MM.1S (cell line): ENCODE measurements around the gene COX7A1.

Experiments
- DNase-seq: peaks from one replicate; pipeline ENCODE4 v3.0.0-alpha.2; 2015
- H2AFZ ChIP-seq: fragments of 300-600 bp; sonication (generic); 2 replicates; pipeline ENCODE4 v1.6.0; 2016; ENCODE audit warnings: antibody characterized with exemption, low read length
- H3F3A ChIP-seq: fragments of 300-600 bp; sonication (generic); 2 replicates; pipeline ENCODE4 v1.6.1; 2016; ENCODE audit warnings: mild to moderate bottlenecking, antibody characterized with exemption, low read length, moderate library complexity, mixed read lengths; ENCODE audit not compliant: insufficient read depth
- H3K27ac ChIP-seq: fragments of 300-600 bp; sonication (generic); 2 replicates; pipeline ENCODE4 v1.5.1; 2016; ENCODE audit warnings: mild to moderate bottlenecking, low read length
- H3K27me3 ChIP-seq: fragments of 300-600 bp; sonication (generic); replicated peaks from 2 replicates; pipeline ENCODE4 v1.6.0; 2016; ENCODE audit warnings: low read length; ENCODE audit not compliant: insufficient read depth
- H3K36me3 ChIP-seq: fragments of 300-600 bp; sonication (generic); replicated peaks from 2 replicates; pipeline ENCODE4 v1.6.1; 2016; ENCODE audit warnings: mild to moderate bottlenecking, low read length, mixed read lengths; ENCODE audit not compliant: insufficient read depth
- H3K4me1 ChIP-seq: fragments of 300-600 bp; sonication (generic); 2 replicates; pipeline ENCODE4 v1.6.1; 2016; ENCODE audit warnings: low read length, mixed read lengths
- H3K4me2 ChIP-seq: fragments of 300-600 bp; sonication (generic); 2 replicates; pipeline ENCODE4 v1.6.0; 2016; ENCODE audit warnings: low read depth, low read length
- H3K4me3 ChIP-seq: fragments of 300-600 bp; sonication (generic); 2 replicates; pipeline ENCODE4 v1.5.1; 2016; ENCODE audit warnings: low read length, mixed read lengths
- H3K79me2 ChIP-seq: fragments of 300-600 bp; sonication (generic); 2 replicates; pipeline ENCODE4 v1.6.1; 2016; ENCODE audit warnings: mixed run types, low read length, mixed read lengths
- H3K9ac ChIP-seq: fragments of 300-600 bp; sonication (generic); 2 replicates; pipeline ENCODE4 v1.6.1; 2016; ENCODE audit warnings: low read length, mixed read lengths
- H3K9me2 ChIP-seq: fragments of 300-600 bp; sonication (generic); replicated peaks from 2 replicates; pipeline ENCODE4 v1.6.1; 2016; ENCODE audit warnings: mild to moderate bottlenecking, low read length, mixed read lengths; ENCODE audit not compliant: insufficient read depth
- H3K9me3 ChIP-seq: fragments of 300-600 bp; sonication (generic); replicated peaks from 2 replicates; pipeline ENCODE4 v1.6.1; 2016; ENCODE audit warnings: mild to moderate bottlenecking, low read length, mixed read lengths; ENCODE audit not compliant: insufficient read depth
- H4K20me1 ChIP-seq: fragments of 300-600 bp; sonication (generic); 2 replicates; pipeline ENCODE4 v1.6.1; 2016; ENCODE audit warnings: mild to moderate bottlenecking, low read length, moderate library complexity, mixed read lengths; ENCODE audit not compliant: insufficient read depth
- CTCF ChIP-seq: fragments of 300-600 bp; sonication (generic); IDR thresholded peaks from 2 replicates; pipeline ENCODE4 v1.5.1; 2016; ENCODE audit warnings: antibody characterized with exemption, low read length, mixed read lengths
- EZH2 ChIP-seq: fragments of 300-600 bp; sonication (generic); optimal IDR thresholded peaks from 2 replicates; pipeline ENCODE3; 2017; ENCODE audit warnings: low read depth, mild to moderate bottlenecking, antibody characterized with exemption, low read length, mixed read lengths
- EZH2phosphoT487 ChIP-seq: fragments of 300-600 bp; sonication (generic); IDR thresholded peaks from 2 replicates; pipeline ENCODE4 v1.6.1; 2018; ENCODE audit warnings: antibody characterized with exemption, low read length

COX7A1 gene

GRCh38 chr19:36141039-36141927 is 11.0 kb downstream of the COX7A1 start:
- Histone ChIP-seq H2AFZ (no peak overlapping the region), H3F3A (peaks cover 31% of the 10 kb centered on the region), H3K27me3 (no peaks in the 10 kb centered on the region), H3K9ac (peak overlapping the region; percentile 95), H3K4me2 (peak overlapping the region; percentile 85), H3K4me3 (peak overlapping the region; percentile 99), H4K20me1 (no peaks in the 10 kb centered on the region), H3K4me1 (peaks cover 17% of the 10 kb centered on the region), H3K9me3 (no peaks in the 10 kb centered on the region), H3K27ac (no peak overlapping the region), H3K79me2 (peaks cover 29% of the 10 kb centered on the region), H3K9me2 (no peaks in the 10 kb centered on the region), H3K36me3 (peaks cover 13% of the 10 kb centered on the region)
- no peak for TF ChIP-seq EZH2phosphoT487
- DNase-seq: peak; percentile 85

- no peak for TF ChIP-seq EZH2
- no peak for TF ChIP-seq EZH2phosphoT487
- no peak for TF ChIP-seq CTCF
- H2AFZ ChIP-seq: peak overlapping the region; percentile 81
- peaks cover 29% of the 10 kb centered on the region for H3K79me2 ChIP-seq
- H3K4me3 ChIP-seq: peak overlapping the region; percentile 99
- peaks cover 21% of the 10 kb centered on the region for H3K4me1 ChIP-seq
- H3K27ac ChIP-seq: peak overlapping the region; percentile 92
- H3K9me3 ChIP-seq: no peaks in the 10 kb centered on the region
- no peaks in the 10 kb centered on the region for H3K9me2 ChIP-seq
- peak overlapping the region; percentile 91 for H3K4me2 ChIP-seq
- no peaks in the 10 kb centered on the region for H4K20me1 ChIP-seq
- peaks cover 13% of the 10 kb centered on the region for H3K36me3 ChIP-seq
- peak overlapping the region; percentile 95 for H3K9ac ChIP-seq
- peak; percentile 39 for DNase-seq
- H3F3A ChIP-seq: peaks cover 35% of the 10 kb centered on the region
- no peaks in the 10 kb centered on the region for H3K27me3 ChIP-seq
Observed at GRCh38 chr19:36140304-36141038, 11.8 kb downstream of the COX7A1 start.

GRCh38 chr19:36139473-36140303 is 12.6 kb downstream of the COX7A1 start, which contains the start of gene CAPNS1:
Gene CAPNS1 (plus strand): TSS chr19:36140066. CDS start chr19:36141012, 946 bp downstream.
- Histone ChIP-seq H4K20me1 (no peaks in the 10 kb centered on the region), H2AFZ (peak within 1 kb of the TSS; percentile 98), H3K9me2 (no peaks in the 10 kb centered on the region), H3K9me3 (no peaks in the 10 kb centered on the region), H3K4me3 (peak within 1 kb of the TSS; percentile 99), H3K9ac (peak within 1 kb of the TSS; percentile 95), H3K4me1 (peaks cover 21% of the 10 kb centered on the region), H3F3A (peaks cover 35% of the 10 kb centered on the region), H3K27me3 (no peaks in the 10 kb centered on the region), H3K36me3 (peaks cover 11% of the 10 kb centered on the region), H3K4me2 (peak within 1 kb of the TSS; percentile 91), H3K27ac (peak within 1 kb of the TSS; percentile 92), H3K79me2 (peaks cover 29% of the 10 kb centered on the region)
- DNase-seq: peak; percentile 97
- TF ChIP-seq EZH2phosphoT487 (no peak), CTCF (peak; percentile 40)
